ENCODE results near the gene SLC35G2.
"Not testable (repeated sequence)": the region's sequence is repeated elsewhere in the genome, so short reads cannot be mapped to it uniquely, and the experiment has no call there.

SLC35G2 gene

GRCh38 chr3:136835813-136836510, 17.0 kb downstream of the SLC35G2 start:
- no peak for DNase-seq

GRCh38 chr3:136836511-136837156, 17.7 kb downstream of the SLC35G2 start:
- DNase-seq: no peak

- DNase-seq: no peak
Observed at GRCh38 chr3:136838641-136839555, 20.0 kb downstream of the SLC35G2 start.

- no peak for DNase-seq
Observed at GRCh38 chr3:136839556-136839931, 20.6 kb downstream of the SLC35G2 start.

- no peak for DNase-seq
Observed at GRCh38 chr3:136840252-136840651, 21.3 kb downstream of the SLC35G2 start.

GRCh38 chr3:136842294-136842693, 23.4 kb downstream of the SLC35G2 start:
- no peak for DNase-seq

- no peak for DNase-seq
Observed at GRCh38 chr3:136844724-136845123, 25.8 kb downstream of the SLC35G2 start.

GRCh38 chr3:136852180-136852579, 33.3 kb downstream of the SLC35G2 start:
- DNase-seq: no peak

- DNase-seq: no peak
Observed at GRCh38 chr3:136856665-136857064, 37.7 kb downstream of the SLC35G2 start.

- DNase-seq: no peak
Observed at GRCh38 chr3:136858381-136858780, 39.5 kb downstream of the SLC35G2 start.

GRCh38 chr3:136860541-136860940, 41.6 kb downstream of the SLC35G2 start:
- no peak for DNase-seq

- DNase-seq: peak; percentile 97
Observed at GRCh38 chr3:136861890-136862616, 43.1 kb downstream of the SLC35G2 start, which contains the start of gene NCK1. Gene NCK1, plus strand, starts transcription at chr3:136862208. Its CDS starts 65,794 bp downstream, at chr3:136928002.

GRCh38 chr3:136862617-136863322, 43.8 kb downstream of the SLC35G2 start:
- DNase-seq: peak; percentile 32

GRCh38 chr3:136869282-136869681, 50.4 kb downstream of the SLC35G2 start:
- DNase-seq: no peak

GRCh38 chr3:136872258-136872657, 53.3 kb downstream of the SLC35G2 start:
- not testable (repeated sequence) for DNase-seq

- DNase-seq: not testable (repeated sequence)
Observed at GRCh38 chr3:136879510-136879909, 60.6 kb downstream of the SLC35G2 start.

- DNase-seq: no peak
Observed at GRCh38 chr3:136882571-136882970, 63.6 kb downstream of the SLC35G2 start.

- DNase-seq: no peak
Observed at GRCh38 chr3:136883967-136884720, 65.2 kb downstream of the SLC35G2 start.

GRCh38 chr3:136885357-136886213, 66.7 kb downstream of the SLC35G2 start:
- no peak for DNase-seq

- DNase-seq: no peak
Observed at GRCh38 chr3:136889947-136890346, 71.0 kb downstream of the SLC35G2 start.
